GF-D8 (cell line): ENCODE data around the gene TSC22D1.

Experiments used
- DNase-seq: peaks from one replicate; lab custom pipeline; 2025; lab: John Stamatoyannopoulos, UW

TSC22D1 gene

DNA sequence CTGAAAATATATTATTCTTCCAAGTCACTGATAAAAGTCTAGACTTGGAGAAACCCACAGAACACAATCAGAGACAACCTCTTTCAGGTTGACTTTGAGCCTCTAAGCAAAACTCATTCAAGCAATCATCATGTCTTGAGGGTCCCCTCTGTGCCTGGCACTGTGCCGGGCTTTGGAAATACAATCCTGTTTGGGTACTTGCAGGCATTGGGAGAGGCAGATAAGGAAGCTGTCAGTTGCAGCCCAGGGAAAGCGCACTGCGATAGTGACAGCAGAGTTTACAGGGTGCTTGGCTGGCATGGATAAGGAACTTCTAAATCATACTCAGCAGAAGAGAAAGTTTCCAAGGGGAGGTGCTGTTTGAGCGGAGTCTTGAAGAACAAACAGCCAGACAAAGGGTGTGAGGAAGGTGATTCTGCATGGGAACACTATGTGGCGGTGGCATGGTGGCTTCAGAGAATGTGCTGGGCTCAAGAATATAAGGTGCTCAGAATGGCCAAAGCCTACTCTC lies 193.4 kb downstream of the TSC22D1 start:
- no peak for DNase-seq
